ENCODE results near the gene ZNF618. TPM values are rescaled to one million over a fixed set of nuclear protein-coding genes. Genes with fewer than 3 reads are reported as not detected.

ZNF618 gene
- total RNA-seq, 1 experiment from 2014 or later = 1.2 TPM

DNA sequence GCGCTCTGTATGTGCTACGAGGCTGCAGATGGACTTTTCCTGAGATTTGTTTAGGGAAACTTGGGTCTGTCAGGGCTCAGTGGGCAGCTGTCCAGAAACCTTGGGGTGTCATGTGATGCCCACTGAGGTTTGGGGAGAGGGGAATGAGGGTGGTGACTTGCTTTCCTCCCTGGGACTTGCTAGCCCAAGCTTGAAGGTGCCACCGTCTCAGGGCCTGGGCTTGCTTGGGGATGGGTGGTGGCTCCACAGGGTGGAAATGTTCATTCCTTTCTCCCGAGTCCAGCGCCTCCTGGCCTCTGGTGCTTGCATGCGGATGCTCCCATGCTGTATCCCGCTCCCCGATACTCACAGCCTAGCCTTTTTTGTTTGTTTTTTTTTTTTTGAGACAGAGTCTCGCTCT lies 33.3 kb downstream of the ZNF618 start:
- Mint-ChIP-seq H3K4me1 (ENCODE audit: low read depth, unreplicated experiment) (no peaks in the 10 kb centered on the region), H3K9me3 (ENCODE audit: unreplicated experiment) (no peaks in the 10 kb centered on the region), H3K4me3 (ENCODE audit: unreplicated experiment) (no peak overlapping the region), H3K36me3 (ENCODE audit: insufficient read depth, unreplicated experiment) (no peaks in the 10 kb centered on the region), H3K27ac (ENCODE audit: unreplicated experiment) (no peak overlapping the region), H3K27me3 (ENCODE audit: insufficient read depth, unreplicated experiment) (peaks cover 9% of the 10 kb centered on the region)
- ChIA-PET POLR2A (no interaction called here), CTCF (no interaction called here)
- BruUV-seq (replicated peaks) = no TSS peak
- Histone ChIP-seq H3K4me3 (ENCODE audit: low read depth, low read length) (no peak overlapping the region), H3K36me3 (ENCODE audit: control insufficient read depth, insufficient read depth, low read length) (no peaks in the 10 kb centered on the region), H3K27me3 (replicated peaks; ENCODE audit: control insufficient read depth, insufficient read depth, low read length) (peaks cover 1% of the 10 kb centered on the region; the same call in 1 of the 2 replicates), H3K9me3 (no peaks in the 10 kb centered on the region), H3K4me1 (no peaks in the 10 kb centered on the region)
- DNase-seq = no peak
- TF ChIP-seq, protein P1, sequence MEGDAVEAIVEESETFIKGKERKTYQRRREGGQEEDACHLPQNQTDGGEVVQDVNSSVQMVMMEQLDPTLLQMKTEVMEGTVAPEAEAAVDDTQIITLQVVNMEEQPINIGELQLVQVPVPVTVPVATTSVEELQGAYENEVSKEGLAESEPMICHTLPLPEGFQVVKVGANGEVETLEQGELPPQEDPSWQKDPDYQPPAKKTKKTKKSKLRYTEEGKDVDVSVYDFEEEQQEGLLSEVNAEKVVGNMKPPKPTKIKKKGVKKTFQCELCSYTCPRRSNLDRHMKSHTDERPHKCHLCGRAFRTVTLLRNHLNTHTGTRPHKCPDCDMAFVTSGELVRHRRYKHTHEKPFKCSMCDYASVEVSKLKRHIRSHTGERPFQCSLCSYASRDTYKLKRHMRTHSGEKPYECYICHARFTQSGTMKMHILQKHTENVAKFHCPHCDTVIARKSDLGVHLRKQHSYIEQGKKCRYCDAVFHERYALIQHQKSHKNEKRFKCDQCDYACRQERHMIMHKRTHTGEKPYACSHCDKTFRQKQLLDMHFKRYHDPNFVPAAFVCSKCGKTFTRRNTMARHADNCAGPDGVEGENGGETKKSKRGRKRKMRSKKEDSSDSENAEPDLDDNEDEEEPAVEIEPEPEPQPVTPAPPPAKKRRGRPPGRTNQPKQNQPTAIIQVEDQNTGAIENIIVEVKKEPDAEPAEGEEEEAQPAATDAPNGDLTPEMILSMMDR (IDR thresholded peaks at IDR 0.05; ENCODE audit: insufficient read depth in 1 of 2, low read depth in 1 of 2, low read length in 1 of 2, severe bottlenecking in 1 of 2, unreplicated experiment in 1 of 2) = no peak
- intact Hi-C loops (cut with micrococcal nuclease; ENCODE audit: unreplicated experiment) = no loop called here

DNA sequence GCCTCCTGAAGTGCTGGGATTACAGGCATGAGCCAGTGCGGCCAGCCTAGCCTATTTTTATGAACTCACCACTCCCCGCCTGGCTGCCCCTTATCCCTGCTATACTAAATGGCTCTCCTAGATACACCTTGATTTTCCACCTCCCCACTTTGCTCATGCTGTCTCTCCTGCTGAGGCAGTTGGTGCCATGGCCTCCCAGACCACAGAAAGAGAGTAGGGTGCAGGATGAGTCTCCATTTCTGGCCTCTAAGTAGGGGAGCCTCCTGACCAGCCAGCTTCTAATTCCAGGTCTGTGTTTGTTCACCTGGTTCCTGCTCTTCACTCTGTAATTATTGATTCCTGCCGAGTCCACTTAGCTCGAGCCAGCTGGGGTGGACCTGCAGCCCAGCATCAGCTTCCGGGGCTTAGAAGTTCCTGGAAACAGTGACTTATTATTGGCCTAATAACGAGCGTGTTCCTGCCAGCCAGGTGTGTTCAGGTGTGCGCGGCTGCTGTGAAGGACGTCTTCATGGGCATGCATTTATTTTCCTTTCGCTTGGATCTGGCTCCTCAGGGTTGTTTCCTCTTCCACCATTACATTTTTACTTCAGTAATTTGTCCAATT lies 34.0 kb downstream of the ZNF618 start:
- CTCF ChIA-PET = no interaction called here
- TF ChIP-seq, protein P1 (IDR thresholded peaks at IDR 0.05; ENCODE audit: insufficient read depth in 1 of 2, low read depth in 1 of 2, low read length in 1 of 2, severe bottlenecking in 1 of 2, unreplicated experiment in 1 of 2) = no peak
- H3K9me3 ChIP-seq = no peaks in the 10 kb centered on the region
- BruUV-seq (replicated peaks) = no TSS peak
- DNase-seq = no peak
- no peaks in the 10 kb centered on the region for H3K27me3 ChIP-seq (replicated peaks; ENCODE audit: control insufficient read depth, insufficient read depth, low read length)
- POLR2A ChIA-PET = no interaction called here
- peaks cover 5% of the 10 kb centered on the region for H3K27me3 Mint-ChIP-seq (ENCODE audit: insufficient read depth, unreplicated experiment)
- no peaks in the 10 kb centered on the region for H3K4me1 Mint-ChIP-seq (ENCODE audit: low read depth, unreplicated experiment)
- no peaks in the 10 kb centered on the region for H3K4me1 ChIP-seq
- no peaks in the 10 kb centered on the region for H3K36me3 Mint-ChIP-seq (ENCODE audit: insufficient read depth, unreplicated experiment)
- H3K4me3 Mint-ChIP-seq (ENCODE audit: unreplicated experiment) = no peak overlapping the region
- intact Hi-C loops (cut with micrococcal nuclease; ENCODE audit: unreplicated experiment) = no loop called here
- H3K4me3 ChIP-seq (ENCODE audit: low read depth, low read length) = no peak overlapping the region
- no peaks in the 10 kb centered on the region for H3K9me3 Mint-ChIP-seq (ENCODE audit: unreplicated experiment)
- no peak overlapping the region for H3K27ac Mint-ChIP-seq (ENCODE audit: unreplicated experiment)
- H3K36me3 ChIP-seq (ENCODE audit: control insufficient read depth, insufficient read depth, low read length) = no peaks in the 10 kb centered on the region

DNA sequence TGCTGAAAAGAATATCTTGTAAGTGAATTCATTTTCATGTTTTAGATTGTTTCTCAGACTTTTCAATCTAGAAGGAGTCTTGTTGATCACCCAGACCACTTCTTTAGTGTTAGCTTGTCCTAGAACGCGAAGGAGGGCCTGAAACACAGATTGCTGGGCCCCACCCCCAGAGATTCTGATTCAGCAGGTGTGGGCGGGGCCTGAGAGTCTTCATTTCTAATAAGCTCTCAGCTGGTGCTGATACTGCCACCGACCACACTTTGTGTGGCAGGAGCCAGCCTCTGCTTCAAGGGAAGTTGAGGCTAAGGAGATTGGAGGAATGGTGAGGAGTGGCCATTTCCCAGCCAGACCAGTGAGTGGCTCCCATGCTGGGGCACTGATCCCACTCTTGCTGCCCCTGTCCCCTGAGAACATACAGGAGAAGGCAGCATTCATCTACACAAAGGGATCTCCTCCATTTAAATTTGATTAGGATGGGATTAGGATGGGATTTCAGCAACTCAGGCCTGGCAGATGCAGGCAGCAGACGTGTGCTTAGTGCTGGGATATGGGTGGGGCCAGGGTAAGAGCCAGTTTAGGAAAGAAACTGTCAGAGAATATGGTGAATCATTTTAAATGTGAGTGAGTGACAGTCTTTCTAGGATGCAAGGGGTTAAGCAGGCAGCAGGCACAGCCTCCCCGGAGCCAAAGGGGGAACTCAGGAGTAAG lies 35.9 kb downstream of the ZNF618 start:
- H3K4me3 Mint-ChIP-seq (ENCODE audit: unreplicated experiment) = no peak overlapping the region
- BruUV-seq (replicated peaks) = no TSS peak
- no peak for DNase-seq
- CTCF ChIA-PET = no interaction called here
- intact Hi-C loops (cut with micrococcal nuclease; ENCODE audit: unreplicated experiment) = no loop called here
- Histone ChIP-seq H3K4me1 (no peaks in the 10 kb centered on the region), H3K36me3 (ENCODE audit: control insufficient read depth, insufficient read depth, low read length) (no peaks in the 10 kb centered on the region), H3K27me3 (replicated peaks; ENCODE audit: control insufficient read depth, insufficient read depth, low read length) (no peaks in the 10 kb centered on the region), H3K9me3 (no peaks in the 10 kb centered on the region), H3K4me3 (ENCODE audit: low read depth, low read length) (no peak overlapping the region)
- no peaks in the 10 kb centered on the region for H3K4me1 Mint-ChIP-seq (ENCODE audit: low read depth, unreplicated experiment)
- H3K27ac Mint-ChIP-seq (ENCODE audit: unreplicated experiment) = no peak overlapping the region
- TF ChIP-seq, protein P1 (IDR thresholded peaks at IDR 0.05; ENCODE audit: insufficient read depth in 1 of 2, low read depth in 1 of 2, low read length in 1 of 2, severe bottlenecking in 1 of 2, unreplicated experiment in 1 of 2) = no peak
- H3K9me3 Mint-ChIP-seq (ENCODE audit: unreplicated experiment) = no peaks in the 10 kb centered on the region
- H3K27me3 Mint-ChIP-seq (ENCODE audit: insufficient read depth, unreplicated experiment) = no peaks in the 10 kb centered on the region
- no peaks in the 10 kb centered on the region for H3K36me3 Mint-ChIP-seq (ENCODE audit: insufficient read depth, unreplicated experiment)
- POLR2A ChIA-PET = no interaction called here
